Neural cell (in vitro differentiated cells): ENCODE results near the gene CPA2. TPM values are rescaled to one million over a fixed set of nuclear protein-coding genes. Genes with fewer than 3 reads are reported as not detected.

Source experiments
- H2AFZ ChIP-seq: fragments of 200-600, 300-800 bp; sonication (generic), shearing (Covaris generic); 2 replicates; pipeline ENCODE4 v1.6.0; 2014; ENCODE audit warnings: low read depth, mild to moderate bottlenecking, antibody characterized with exemption, low read length, moderate library complexity
- H3F3A ChIP-seq: fragments of 200-600 bp; shearing (Covaris generic); 2 replicates; pipeline ENCODE4 v1.6.1; 2016; ENCODE audit warnings: mild to moderate bottlenecking, moderate library complexity, mixed read lengths, antibody characterized with exemption, low read length; ENCODE audit not compliant: insufficient read depth, poor library complexity, severe bottlenecking
- H3K27ac ChIP-seq: fragments of 200-600, 300-800 bp; sonication (generic), shearing (Covaris generic); 2 replicates; pipeline ENCODE4 v1.5.1; 2014; ENCODE audit warnings: mild to moderate bottlenecking, low read length, moderate library complexity
- H3K27me3 ChIP-seq: fragments of 300-800, 200-600 bp; sonication (generic), shearing (Covaris generic); 2 replicates; pipeline ENCODE4 v1.6.0; 2014; ENCODE audit warnings: mild to moderate bottlenecking, low read depth, low read length, moderate library complexity; ENCODE audit not compliant: insufficient read depth
- H3K36me3 ChIP-seq: fragments of 300-800, 200-600 bp; sonication (generic), shearing (Covaris generic); 2 replicates; pipeline ENCODE4 v1.5.1; 2014; ENCODE audit warnings: mild to moderate bottlenecking, antibody characterized with exemption, low read length, moderate library complexity; ENCODE audit not compliant: insufficient read depth
- H3K4me2 ChIP-seq: fragments of 300-800, 200-600 bp; sonication (generic), shearing (Covaris generic); 2 replicates; pipeline ENCODE4 v1.6.0; 2014; ENCODE audit warnings: mild to moderate bottlenecking, low read length
- H3K4me3 ChIP-seq: fragments of 300-800, 200-600 bp; sonication (generic), shearing (Covaris generic); 2 replicates; pipeline ENCODE4 v1.5.1; 2014; ENCODE audit warnings: mild to moderate bottlenecking, low read length, moderate library complexity
- H3K79me2 ChIP-seq: fragments of 200-600 bp; shearing (Covaris generic); replicated peaks from 2 replicates; pipeline ENCODE4 v1.6.0; 2014; ENCODE audit warnings: mild to moderate bottlenecking, low read length, moderate library complexity; ENCODE audit not compliant: insufficient read depth
- H3K9ac ChIP-seq: fragments of 300-800, 200-600 bp; sonication (generic), shearing (Covaris generic); 2 replicates; pipeline ENCODE4 v1.6.1; 2016; ENCODE audit warnings: mild to moderate bottlenecking, low read length, mixed read lengths
- H3K9me2 ChIP-seq: fragments of 200-600 bp; shearing (Covaris generic); 2 replicates; pipeline ENCODE4 v1.6.1; 2016; ENCODE audit warnings: mild to moderate bottlenecking, low read length, mixed read lengths; ENCODE audit not compliant: insufficient read depth
- H3K9me3 ChIP-seq: fragments of 200-600, 300-800 bp; sonication (generic), shearing (Covaris generic); 2 replicates; pipeline ENCODE4 v1.6.1; 2016; ENCODE audit warnings: mild to moderate bottlenecking, mixed run types, low read length, moderate library complexity, mixed read lengths
- H4K20me1 ChIP-seq: fragments of 200-600 bp; shearing (Covaris generic); 2 replicates; pipeline ENCODE4 v1.6.1; 2016; ENCODE audit warnings: mild to moderate bottlenecking, mixed run types; ENCODE audit not compliant: insufficient read depth
- CTCF ChIP-seq: fragments of 450-650 bp; IDR thresholded peaks from 2 replicates; pipeline ENCODE4 v1.5.1; 2014; ENCODE audit warnings: antibody characterized with exemption, mild to moderate bottlenecking, moderate library complexity; ENCODE audit not compliant: poor library complexity, severe bottlenecking
- EP300 ChIP-seq: fragments of 450-650 bp; conservative IDR thresholded peaks from 2 replicates; pipeline ENCODE4 v1.6.1; 2014; ENCODE audit warnings: antibody characterized with exemption, mild to moderate bottlenecking, moderate library complexity; ENCODE audit not compliant: poor library complexity, severe bottlenecking
- EZH2 ChIP-seq: fragments of 200-600, 300-800 bp; shearing (Covaris generic), sonication (generic); IDR thresholded peaks from 2 replicates; pipeline ENCODE4 v1.6.1; 2014; ENCODE audit warnings: antibody characterized with exemption, low read length, borderline replicate concordance, mild to moderate bottlenecking; ENCODE audit not compliant: insufficient read depth, poor library complexity, severe bottlenecking
- MXI1 ChIP-seq: fragments of 450-650 bp; conservative IDR thresholded peaks from 2 replicates; pipeline ENCODE4 v1.6.1; 2014; ENCODE audit warnings: antibody characterized with exemption, mild to moderate bottlenecking; ENCODE audit not compliant: poor library complexity, severe bottlenecking
- POLR2AphosphoS5 ChIP-seq: IDR thresholded peaks from 2 replicates; pipeline ENCODE4 v1.6.1; 2012
- RAD21 ChIP-seq: fragments of 450-650 bp; conservative IDR thresholded peaks from 2 replicates; pipeline ENCODE4 v1.6.1; 2014; ENCODE audit warnings: antibody characterized with exemption, mild to moderate bottlenecking, moderate library complexity
- REST ChIP-seq: IDR thresholded peaks from 2 replicates; pipeline ENCODE4 v1.6.1; 2012; ENCODE audit warnings: borderline replicate concordance
- SMC3 ChIP-seq: fragments of 450-650 bp; conservative IDR thresholded peaks from 2 replicates; pipeline ENCODE4 v1.6.1; 2014; ENCODE audit warnings: antibody characterized with exemption, mild to moderate bottlenecking, moderate library complexity; ENCODE audit not compliant: poor library complexity
- TAF1 ChIP-seq: IDR thresholded peaks from 2 replicates; pipeline ENCODE4 v1.6.1; 2012; ENCODE audit warnings: low read depth
- polyA plus RNA-seq: library from polyadenylated mRNA; depleted of rRNA; stranded (reverse); fragments of >200 nt; gene quantifications from 2 replicates; pipeline ENCODE4 v1.2.3, GENCODE V29; 2014

The CPA2 gene
- polyA plus RNA-seq, 1 donor from 2014 or later: 0.41 TPM

- no peaks in the 10 kb centered on the region for H3K9me3 ChIP-seq
- peaks cover 14% of the 10 kb centered on the region for H3F3A ChIP-seq
- peak overlapping the region; percentile 56 for H3K4me3 ChIP-seq
- peak overlapping the region; percentile 99 for H3K27ac ChIP-seq
- no peaks in the 10 kb centered on the region for H3K9me2 ChIP-seq
- no peaks in the 10 kb centered on the region for H4K20me1 ChIP-seq
- peak overlapping the region; percentile 49 for H3K4me2 ChIP-seq
- peaks cover 8% of the 10 kb centered on the region for H3K79me2 ChIP-seq
- H2AFZ ChIP-seq: no peak overlapping the region
- H3K9ac ChIP-seq: peak overlapping the region; percentile 83
- no peaks in the 10 kb centered on the region for H3K36me3 ChIP-seq
- no peaks in the 10 kb centered on the region for H3K27me3 ChIP-seq
- TF ChIP-seq REST: no peak
- peak; percentile 17 for TF ChIP-seq MXI1
- TF ChIP-seq POLR2AphosphoS5: no peak
- no peak for TF ChIP-seq SMC3
These were observed 5.9 kb downstream of the CPA2 start for GRCh38 chr7:130272381-130273080.

GRCh38 chr7:130273081-130273932 is 6.6 kb downstream of the CPA2 start:
- no peak overlapping the region for H2AFZ ChIP-seq
- peak overlapping the region; percentile 66 for H3K4me2 ChIP-seq
- no peaks in the 10 kb centered on the region for H3K9me3 ChIP-seq
- peaks cover 8% of the 10 kb centered on the region for H3K79me2 ChIP-seq
- peak overlapping the region; percentile 99 for H3K27ac ChIP-seq
- peaks cover 19% of the 10 kb centered on the region for H3F3A ChIP-seq
- peak overlapping the region; percentile 83 for H3K9ac ChIP-seq
- peak; percentile 44 for TF ChIP-seq SMC3
- TF ChIP-seq EZH2: no peak
- no peak for TF ChIP-seq CTCF
- peak; percentile 4 for TF ChIP-seq MXI1
- peak; percentile 48 for TF ChIP-seq RAD21
- peak; percentile 76 for TF ChIP-seq POLR2AphosphoS5
- peak; percentile 64 for TF ChIP-seq TAF1
- TF ChIP-seq EP300: peak; percentile 75
- peak; percentile 80 for TF ChIP-seq REST
- no peaks in the 10 kb centered on the region for H3K27me3 ChIP-seq
- peak overlapping the region; percentile 56 for H3K4me3 ChIP-seq
- H3K36me3 ChIP-seq: no peaks in the 10 kb centered on the region
- H3K9me2 ChIP-seq: no peaks in the 10 kb centered on the region
- H4K20me1 ChIP-seq: no peaks in the 10 kb centered on the region
